Uterus (tissue), 2 donors: ENCODE measurements around the gene CERS6.

Experiments used
- POLR2A ChIP-seq, 2 donors: fragments of 450-650 bp; IDR thresholded peaks; one replicate each; pipeline ENCODE4 v1.6.1; 2016; ENCODE audit warnings: antibody characterized with exemption in 2 of 2, mild to moderate bottlenecking in 1 of 2, moderate library complexity in 1 of 2
- TF ChIP-seq, protein P1 (sequence below), 4 experiments: fragments of 200-600 bp in 2 of 4; fragments of 450-650 bp in 2 of 4; sonication (generic) in 2 of 4; IDR thresholded peaks; one replicate each; pipeline ENCODE4 v1.5.1; 2016 to 2019; ENCODE audit warnings: antibody characterized with exemption in 4 of 4, mild to moderate bottlenecking in 2 of 4, moderate library complexity in 1 of 4

DNA sequence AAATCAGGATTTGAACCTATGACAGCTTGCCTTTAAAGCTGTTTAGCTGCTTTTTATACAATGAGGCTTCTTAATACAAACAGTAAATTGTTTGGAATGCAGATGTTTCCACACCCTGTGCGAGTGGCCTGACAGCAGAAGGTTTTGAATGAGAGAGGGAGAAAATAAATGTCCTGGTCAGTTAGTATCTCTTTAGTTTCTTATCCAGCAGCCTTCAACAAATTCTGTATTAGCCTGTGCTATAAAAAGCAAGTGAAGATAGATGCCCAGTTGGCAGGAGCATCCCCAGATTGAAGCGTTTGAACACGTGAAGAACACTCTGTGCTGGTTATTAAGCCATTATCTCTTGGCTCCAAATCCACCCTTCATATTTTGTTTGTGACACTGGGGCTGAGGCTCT is 70.6 kb downstream of the CERS6 start:
- TF ChIP-seq, protein P1, sequence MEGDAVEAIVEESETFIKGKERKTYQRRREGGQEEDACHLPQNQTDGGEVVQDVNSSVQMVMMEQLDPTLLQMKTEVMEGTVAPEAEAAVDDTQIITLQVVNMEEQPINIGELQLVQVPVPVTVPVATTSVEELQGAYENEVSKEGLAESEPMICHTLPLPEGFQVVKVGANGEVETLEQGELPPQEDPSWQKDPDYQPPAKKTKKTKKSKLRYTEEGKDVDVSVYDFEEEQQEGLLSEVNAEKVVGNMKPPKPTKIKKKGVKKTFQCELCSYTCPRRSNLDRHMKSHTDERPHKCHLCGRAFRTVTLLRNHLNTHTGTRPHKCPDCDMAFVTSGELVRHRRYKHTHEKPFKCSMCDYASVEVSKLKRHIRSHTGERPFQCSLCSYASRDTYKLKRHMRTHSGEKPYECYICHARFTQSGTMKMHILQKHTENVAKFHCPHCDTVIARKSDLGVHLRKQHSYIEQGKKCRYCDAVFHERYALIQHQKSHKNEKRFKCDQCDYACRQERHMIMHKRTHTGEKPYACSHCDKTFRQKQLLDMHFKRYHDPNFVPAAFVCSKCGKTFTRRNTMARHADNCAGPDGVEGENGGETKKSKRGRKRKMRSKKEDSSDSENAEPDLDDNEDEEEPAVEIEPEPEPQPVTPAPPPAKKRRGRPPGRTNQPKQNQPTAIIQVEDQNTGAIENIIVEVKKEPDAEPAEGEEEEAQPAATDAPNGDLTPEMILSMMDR (IDR thresholded peaks at IDR 0.05), result no peak
- no peak for TF ChIP-seq POLR2A (IDR thresholded peaks at IDR 0.05)
